ENCODE measurements around the gene ULK2. TPM values are rescaled to one million over a fixed set of nuclear protein-coding genes. Genes with fewer than 3 reads are reported as not detected.
A peak's percentile ranks its signal among the peaks of the same experiment; 100 is the strongest.

ULK2 gene
- total RNA-seq, 2 donors from 2014 or later: 19.5 to 33.7 TPM

- 80 to 95% methylated on average over 2 to 4 of the region's 4 CpGs for WGBS, 2 experiments (ENCODE audit: insufficient coverage in 1 of 2, insufficient read length in 1 of 2)
- no peak overlapping the region for H3K9ac ChIP-seq (ENCODE audit: extremely low read depth, low read length, poor library complexity, severe bottlenecking)
- no peaks in the 10 kb centered on the region for H3K27me3 Mint-ChIP-seq (ENCODE audit: insufficient read depth)
Observed at GRCh38 chr17:19730843-19731242, 136.9 kb downstream of the ULK2 start.

GRCh38 chr17:19729900-19730299, 137.8 kb downstream of the ULK2 start:
- H3K9me3 ChIP-seq (ENCODE audit: control insufficient read depth, low read length): no peaks in the 10 kb centered on the region
- no peak overlapping the region for H3K4me3 ChIP-seq (ENCODE audit: low read length)
- no peak overlapping the region for H3K4me3 Mint-ChIP-seq
- no peaks in the 10 kb centered on the region for H3K4me1 ChIP-seq (ENCODE audit: control insufficient read depth, insufficient read depth, low read length)
- no peaks in the 10 kb centered on the region for H3K27me3 Mint-ChIP-seq (ENCODE audit: insufficient read depth)
- DNase-seq: no peak
- no peaks in the 10 kb centered on the region for H3K27me3 ChIP-seq (ENCODE audit: control insufficient read depth, insufficient read depth, low read length, poor library complexity, severe bottlenecking)
- H3K36me3 Mint-ChIP-seq (ENCODE audit: low read depth): no peaks in the 10 kb centered on the region
- WGBS, 2 experiments (ENCODE audit: insufficient coverage in 1 of 2, insufficient read length in 1 of 2): 93% methylated on average over 6 of the region's 6 CpGs; no CpG with 5 or more reads in 1 of the 2 experiments
- H3K4me1 Mint-ChIP-seq: peaks cover 4% of the 10 kb centered on the region
- no peaks in the 10 kb centered on the region for H3K9me3 Mint-ChIP-seq
- no peak overlapping the region for H3K27ac Mint-ChIP-seq
- no peak for TF ChIP-seq CTCF (conservative IDR thresholded peaks at IDR 0.05)
- H3K9ac ChIP-seq (ENCODE audit: extremely low read depth, low read length, poor library complexity, severe bottlenecking): no peak overlapping the region
- H3K36me3 ChIP-seq (ENCODE audit: control insufficient read depth, insufficient read depth, low read length): no peaks in the 10 kb centered on the region
- no peak overlapping the region for H3K27ac ChIP-seq (ENCODE audit: low read depth, low read length)

More at GRCh38 chr17:19730843-19731242, 136.9 kb downstream of the ULK2 start:
- Mint-ChIP-seq H3K36me3 (ENCODE audit: low read depth) (no peaks in the 10 kb centered on the region), H3K4me3 (no peak overlapping the region), H3K4me1 (peaks cover 4% of the 10 kb centered on the region), H3K27ac (no peak overlapping the region), H3K9me3 (no peaks in the 10 kb centered on the region)
- H3K36me3 ChIP-seq (ENCODE audit: control insufficient read depth, insufficient read depth, low read length): no peaks in the 10 kb centered on the region
- no peak for TF ChIP-seq CTCF (conservative IDR thresholded peaks at IDR 0.05)
- H3K4me3 ChIP-seq (ENCODE audit: low read length): no peak overlapping the region
- no peak overlapping the region for H3K27ac ChIP-seq (ENCODE audit: low read depth, low read length)
- H3K9me3 ChIP-seq (ENCODE audit: control insufficient read depth, low read length): no peaks in the 10 kb centered on the region
- H3K4me1 ChIP-seq (ENCODE audit: control insufficient read depth, insufficient read depth, low read length): no peaks in the 10 kb centered on the region
- H3K27me3 ChIP-seq (ENCODE audit: control insufficient read depth, insufficient read depth, low read length, poor library complexity, severe bottlenecking): no peaks in the 10 kb centered on the region
- no peak for DNase-seq

- Mint-ChIP-seq H3K4me3 (no peak overlapping the region), H3K36me3 (ENCODE audit: low read depth) (no peaks in the 10 kb centered on the region), H3K27me3 (ENCODE audit: insufficient read depth) (no peaks in the 10 kb centered on the region), H3K9me3 (no peaks in the 10 kb centered on the region), H3K27ac (no peak overlapping the region), H3K4me1 (no peaks in the 10 kb centered on the region)
- no peak for TF ChIP-seq CTCF (conservative IDR thresholded peaks at IDR 0.05)
- Histone ChIP-seq H3K9me3 (ENCODE audit: control insufficient read depth, low read length) (no peaks in the 10 kb centered on the region), H3K4me3 (ENCODE audit: low read length) (no peak overlapping the region), H3K4me1 (ENCODE audit: control insufficient read depth, insufficient read depth, low read length) (no peaks in the 10 kb centered on the region), H3K27me3 (ENCODE audit: control insufficient read depth, insufficient read depth, low read length, poor library complexity, severe bottlenecking) (no peaks in the 10 kb centered on the region), H3K27ac (ENCODE audit: low read depth, low read length) (no peak overlapping the region), H3K9ac (ENCODE audit: extremely low read depth, low read length, poor library complexity, severe bottlenecking) (no peak overlapping the region), H3K36me3 (ENCODE audit: control insufficient read depth, insufficient read depth, low read length) (no peaks in the 10 kb centered on the region)
- WGBS, 2 experiments (ENCODE audit: insufficient coverage in 1 of 2, insufficient read length in 1 of 2): 93% methylated on average over 6 to 7 of the region's 7 CpGs
- DNase-seq: peak; percentile 45
Observed at GRCh38 chr17:19728084-19728495, 139.6 kb downstream of the ULK2 start.

All from endodermal cell (in vitro differentiated cells).